ENCODE results near the gene SMYD3. TPM values are rescaled to one million over a fixed set of nuclear protein-coding genes. Genes with fewer than 3 reads are reported as not detected.

The SMYD3 gene
- total and polyA plus RNA-seq, 9 of the 15 experiments (the other 6 are each of a cell fraction or from before 2014, with no cell fraction given) = 128 to 440 (median 197) TPM

- in situ Hi-C loops (cut with MboI) (no loop called here), intact Hi-C loops (cut with micrococcal nuclease) (no loop called here)
- DNase-seq (ENCODE audit: extremely low read depth in 1 of 4, low spot score in 3 of 4) (no peak), ATAC-seq (no peak), FAIRE-seq (no peak)
- Histone ChIP-seq H3K9ac (ENCODE audit: insufficient read depth in 1 of 2, low read depth in 2 of 2, low read length in 2 of 2) (no peak overlapping the region), H3K4me1 (replicated peaks in 1 of 2; ENCODE audit: control insufficient read depth in 2 of 2, insufficient read depth in 2 of 2, low read length in 2 of 2) (no peaks in the 10 kb centered on the region), H3K9me1 (ENCODE audit: control insufficient read depth, insufficient read depth, low read length) (no peaks in the 10 kb centered on the region), H3K27me3 (ENCODE audit: control insufficient read depth in 2 of 2, insufficient read depth in 2 of 2, low read length in 2 of 2) (no peaks in the 10 kb centered on the region), H2AFZ (ENCODE audit: low read depth, low read length) (no peak overlapping the region), H3K27ac (ENCODE audit: extremely low read depth, low read depth, low read length) (no peak overlapping the region), H3K4me3 (no peak overlapping the region), H3K9me3 (replicated peaks; ENCODE audit: control insufficient read depth, insufficient read depth, low read depth, low read length) (peaks cover 14% of the 10 kb centered on the region), H4K20me1 (replicated peaks; ENCODE audit: control insufficient read depth, insufficient read depth, low read length) (no peaks in the 10 kb centered on the region), H3K79me2 (ENCODE audit: control insufficient read depth, insufficient read depth, low read length) (peaks cover 22% of the 10 kb centered on the region; the same call in 2 of the 3 replicates), H3K36me3 (ENCODE audit: control insufficient read depth, insufficient read depth, low read length) (peaks cover 63% of the 10 kb centered on the region), H3K4me2 (ENCODE audit: insufficient read depth, low read length) (no peak overlapping the region)
- BruUV-seq (replicated peaks) = no TSS peak
- WGBS (ENCODE audit: insufficient coverage, low coverage, missing lambda C conversion rate) = 93% methylated on average over 7 of the region's 7 CpGs
- ChIA-PET POLR2A (no interaction called here), CTCF (ENCODE audit: low intra/inter-chr PET ratio) (no interaction called here)
- TF ChIP-seq AFF4 (CRISPR knock-in tag; IDR thresholded peaks at IDR 0.05) (no peak), TCF15 (CRISPR knock-in tag; IDR thresholded peaks at IDR 0.05) (no peak), GTF2E2 (tag; IDR thresholded peaks at IDR 0.05) (no peak), ZNF444 (CRISPR knock-in tag; IDR thresholded peaks at IDR 0.05) (no peak), SMAD3 (CRISPR knock-in tag; conservative IDR thresholded peaks at IDR 0.05) (no peak), GABPA (tag; conservative IDR thresholded peaks at IDR 0.05; ENCODE audit: low read depth) (no peak), ZNF512 (tag; IDR thresholded peaks at IDR 0.05) (no peak), TFE3 (CRISPR knock-in tag; IDR thresholded peaks at IDR 0.05) (no peak), NFATC3 (IDR thresholded peaks at IDR 0.05) (no peak), ZNF696 (CRISPR knock-in tag; conservative IDR thresholded peaks at IDR 0.05) (no peak), ZZZ3 (IDR thresholded peaks at IDR 0.05) (no peak), ZNF280B (CRISPR knock-in tag; IDR thresholded peaks at IDR 0.05) (no peak), KHSRP (IDR thresholded peaks at IDR 0.05) (no peak), ZNF23 (CRISPR knock-in tag; IDR thresholded peaks at IDR 0.05) (no peak), ZNF551 (CRISPR knock-in tag; IDR thresholded peaks at IDR 0.05) (no peak)
Measured at GRCh38 chr1:245894843-245895242, 612.2 kb downstream of the SMYD3 start.

Measured in K562 (cell line).